ENCODE data around the gene SFRP4.
A peak's percentile ranks its signal among the peaks of the same experiment; 100 is the strongest.
"Not testable (repeated sequence)": the region's sequence is repeated elsewhere in the genome, so short reads cannot be mapped to it uniquely, and the experiment has no call there.

The SFRP4 gene

DNA sequence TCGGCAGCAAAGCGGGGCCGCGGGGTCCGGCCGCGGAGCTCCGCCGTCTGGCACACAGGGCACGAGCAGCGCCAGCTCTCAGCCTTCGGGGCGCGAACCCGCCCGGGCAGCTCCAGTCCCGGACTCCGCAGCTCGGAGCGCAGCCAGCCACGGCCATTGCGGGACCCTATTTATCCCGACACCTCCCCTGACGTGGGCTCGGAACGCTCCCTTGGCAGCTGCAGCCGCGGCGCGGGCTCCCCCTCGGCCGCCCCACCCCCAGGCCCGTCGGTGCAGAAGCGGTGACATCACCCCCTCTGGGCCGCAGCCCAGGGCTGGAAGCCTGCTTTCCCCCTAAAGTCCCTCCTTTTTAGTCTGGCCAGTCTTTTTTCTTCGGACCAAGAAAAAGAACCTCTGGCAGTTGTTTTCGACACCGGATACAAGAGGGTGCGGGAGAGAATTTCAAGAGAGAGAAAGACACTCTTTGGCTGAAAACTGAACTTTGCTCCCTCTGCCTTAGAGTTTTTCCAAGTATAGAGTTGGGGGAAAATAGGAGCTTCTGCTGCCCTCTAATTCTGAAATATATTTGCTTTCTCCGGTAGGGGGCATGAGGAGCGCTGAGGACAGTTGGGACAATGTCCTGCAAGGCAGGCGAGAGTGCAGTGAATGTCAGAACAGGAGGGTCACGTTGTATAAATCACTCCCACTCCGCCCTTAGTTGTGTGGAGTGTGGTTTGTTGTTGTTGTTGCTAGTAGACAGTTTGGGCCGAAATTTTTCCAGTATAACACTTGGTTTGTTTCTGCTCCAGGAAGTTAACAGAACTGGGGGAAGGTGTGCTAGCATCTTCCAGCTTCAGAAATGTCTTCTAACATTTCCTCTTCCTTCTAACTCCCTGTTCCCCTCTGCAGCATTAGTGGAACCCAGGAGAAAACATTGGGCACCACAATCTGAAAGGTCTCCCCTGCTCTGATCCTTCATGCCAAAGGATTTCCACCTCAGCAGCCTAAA, at the start of gene SFRP4:
TSS of gene SFRP4 (minus strand) at position 145 of the 988 bp plus-strand sequence. CDS start 280 bp downstream, outside the sequence.
- peak; percentile 49 to 50 for DNase-seq

DNA sequence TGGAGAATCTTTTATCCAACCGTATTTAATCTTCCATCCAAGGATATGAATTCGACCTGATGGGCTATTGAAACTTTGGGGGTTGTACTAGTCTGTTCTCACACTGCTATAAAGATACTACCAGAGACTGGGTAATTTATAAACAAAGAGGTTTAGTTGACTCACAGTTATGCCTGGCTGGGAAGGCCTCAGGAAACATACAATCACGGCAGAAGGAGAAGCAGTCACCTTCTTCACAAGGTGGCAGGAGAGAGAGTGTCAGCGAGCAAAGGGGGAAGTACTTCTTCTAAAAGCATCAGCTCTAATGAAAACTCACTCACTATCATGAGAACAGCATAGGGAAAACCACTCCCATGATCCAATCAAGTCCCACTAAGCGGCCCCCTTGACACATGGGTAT, 47.6 kb upstream of the SFRP4 start:
- no peak for DNase-seq

DNA sequence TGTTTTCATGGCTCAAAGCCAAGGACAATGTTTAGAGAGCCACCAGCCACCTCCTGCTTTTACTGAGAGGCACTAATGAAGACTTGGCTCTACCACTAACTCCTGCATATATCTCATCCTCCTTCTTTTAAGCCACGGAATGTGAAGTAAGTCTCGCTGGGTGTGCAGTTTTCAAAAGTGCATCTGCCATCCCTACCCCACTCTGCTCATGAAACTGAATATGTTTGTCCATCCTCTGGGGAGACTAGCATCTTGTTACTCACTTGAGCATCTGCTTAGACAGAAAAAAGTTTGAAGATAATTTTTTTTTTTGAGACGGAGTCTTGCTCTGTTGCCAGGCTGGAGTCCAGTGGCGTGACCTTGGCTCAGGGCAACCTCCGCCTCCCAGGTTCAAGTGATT, 44.6 kb upstream of the SFRP4 start:
- DNase-seq = no peak

DNA sequence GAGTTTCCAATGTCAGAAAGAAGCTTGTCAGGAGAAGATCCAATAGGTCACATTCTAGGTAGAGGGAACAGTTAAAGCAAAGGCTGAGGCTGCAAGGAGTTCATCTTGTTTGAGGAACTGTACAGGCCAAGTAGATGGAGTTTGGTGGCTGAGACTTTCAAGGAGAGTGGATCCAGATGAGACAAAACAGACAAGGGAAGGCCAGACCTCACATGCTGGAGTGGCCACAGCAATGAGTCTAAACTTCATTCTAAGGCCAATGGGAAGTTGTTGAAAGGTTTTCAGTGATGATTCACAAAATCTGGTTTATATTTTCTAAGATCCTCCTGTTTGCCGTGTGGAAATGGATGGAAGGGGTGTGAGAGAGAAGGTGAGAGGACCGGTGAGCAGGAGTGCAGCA, 43.9 kb upstream of the SFRP4 start:
- no peak for DNase-seq

DNA sequence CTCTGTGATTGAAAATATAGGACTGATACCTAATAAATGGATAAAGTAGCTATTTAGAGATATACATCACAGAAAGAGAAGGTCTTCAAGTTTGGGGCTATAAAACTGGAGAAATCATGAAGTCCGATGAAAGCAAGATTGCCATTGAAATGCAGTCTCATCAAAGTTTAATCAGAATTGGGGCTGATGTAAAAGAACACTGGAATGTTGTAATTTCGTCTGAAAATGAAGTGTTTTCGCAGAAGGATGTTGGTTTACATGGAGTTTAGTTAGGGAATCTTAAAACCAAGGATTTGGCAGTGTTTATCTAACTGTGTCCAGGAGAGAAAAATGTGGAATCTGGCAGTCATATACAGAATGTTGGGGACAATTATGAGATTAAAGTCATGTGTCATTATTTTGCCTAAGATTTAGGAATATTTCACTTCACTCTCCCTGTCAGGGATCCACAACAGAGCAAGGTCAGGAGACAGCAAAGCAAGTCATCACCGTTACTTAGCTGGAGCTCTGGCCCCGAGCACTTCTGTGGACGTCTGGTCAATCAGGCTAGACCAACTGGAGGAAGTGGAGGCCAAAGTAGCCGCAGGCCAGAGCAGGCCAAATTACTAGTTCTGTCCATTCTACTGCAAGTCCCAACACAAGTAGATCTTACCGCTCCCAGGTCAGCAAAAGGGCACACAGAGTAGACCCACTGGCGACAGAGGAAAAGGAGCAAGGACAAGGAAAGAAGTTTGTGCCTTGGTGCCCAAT, 40.8 kb upstream of the SFRP4 start:
- no peak for DNase-seq

DNA sequence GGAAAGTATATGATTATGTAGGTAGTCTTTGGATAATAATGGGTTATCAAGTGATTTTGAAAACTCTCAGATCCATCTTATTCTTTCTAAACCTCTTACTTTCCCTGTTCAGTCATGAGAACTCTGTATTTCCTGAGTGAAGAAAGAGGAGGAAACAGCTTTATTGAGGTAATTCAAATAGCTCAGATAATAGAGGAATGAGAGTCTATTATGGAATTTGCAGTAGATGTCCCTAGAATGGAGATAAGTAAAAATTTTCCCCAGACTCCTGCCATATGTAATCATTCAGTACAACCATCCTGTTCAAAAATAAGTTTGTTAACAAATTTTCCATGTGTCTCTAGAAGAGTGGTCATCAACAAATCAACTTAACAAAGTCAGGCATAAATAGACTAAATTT, 40.2 kb upstream of the SFRP4 start:
- DNase-seq = no peak

DNA sequence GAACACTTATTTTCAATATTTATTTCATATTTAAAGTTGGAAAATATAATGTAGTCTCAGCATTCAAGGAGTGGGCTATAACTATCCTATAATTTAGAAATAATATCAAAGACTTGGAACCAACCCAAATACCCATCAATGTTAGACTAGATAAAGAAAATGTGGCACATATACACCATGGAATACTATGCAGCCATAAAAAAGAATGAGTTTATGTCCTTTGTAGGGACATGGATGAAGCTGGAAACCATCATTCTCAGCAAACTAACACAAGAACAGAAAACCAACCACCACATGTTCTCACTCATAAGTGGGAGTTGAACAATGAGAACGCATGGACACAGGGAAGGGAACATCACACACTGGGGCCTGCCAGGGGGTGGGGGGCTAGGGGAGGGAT, 37.6 kb upstream of the SFRP4 start:
- DNase-seq = not testable (repeated sequence)

DNA sequence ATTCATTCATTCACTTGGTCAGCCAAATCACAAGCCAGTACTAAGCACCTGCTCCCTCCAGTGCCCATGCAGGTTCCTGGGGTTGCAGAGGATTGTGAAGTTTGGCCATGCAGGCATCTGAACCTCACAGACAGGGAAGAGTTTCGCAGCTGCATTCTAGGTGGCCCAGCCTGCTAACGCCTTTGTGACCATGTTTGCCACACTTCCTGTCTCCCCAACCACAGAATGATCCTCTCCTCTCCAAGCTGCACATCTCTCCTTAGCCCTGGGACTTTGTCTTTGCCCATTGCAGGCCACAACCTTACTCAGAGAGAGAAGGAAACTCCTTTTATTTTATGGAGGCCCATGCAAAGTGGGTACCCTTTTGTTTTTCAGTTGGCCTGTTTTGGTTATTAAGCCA, 35.6 kb upstream of the SFRP4 start:
- no peak for DNase-seq

DNA sequence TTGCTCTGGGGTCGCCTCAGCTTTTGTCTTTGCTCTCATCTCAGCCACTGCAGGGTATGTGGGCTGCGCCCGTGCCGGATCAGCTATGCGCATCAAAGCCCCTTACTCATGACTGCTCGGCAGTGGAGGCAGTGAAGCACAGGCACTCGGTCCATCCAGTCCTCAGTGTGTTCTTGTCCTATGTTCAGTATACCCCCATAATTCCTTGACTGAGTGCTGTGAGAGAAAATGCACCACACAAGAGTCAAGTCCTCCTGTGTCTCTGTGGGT, 31.3 kb upstream of the SFRP4 start:
- DNase-seq = no peak

DNA sequence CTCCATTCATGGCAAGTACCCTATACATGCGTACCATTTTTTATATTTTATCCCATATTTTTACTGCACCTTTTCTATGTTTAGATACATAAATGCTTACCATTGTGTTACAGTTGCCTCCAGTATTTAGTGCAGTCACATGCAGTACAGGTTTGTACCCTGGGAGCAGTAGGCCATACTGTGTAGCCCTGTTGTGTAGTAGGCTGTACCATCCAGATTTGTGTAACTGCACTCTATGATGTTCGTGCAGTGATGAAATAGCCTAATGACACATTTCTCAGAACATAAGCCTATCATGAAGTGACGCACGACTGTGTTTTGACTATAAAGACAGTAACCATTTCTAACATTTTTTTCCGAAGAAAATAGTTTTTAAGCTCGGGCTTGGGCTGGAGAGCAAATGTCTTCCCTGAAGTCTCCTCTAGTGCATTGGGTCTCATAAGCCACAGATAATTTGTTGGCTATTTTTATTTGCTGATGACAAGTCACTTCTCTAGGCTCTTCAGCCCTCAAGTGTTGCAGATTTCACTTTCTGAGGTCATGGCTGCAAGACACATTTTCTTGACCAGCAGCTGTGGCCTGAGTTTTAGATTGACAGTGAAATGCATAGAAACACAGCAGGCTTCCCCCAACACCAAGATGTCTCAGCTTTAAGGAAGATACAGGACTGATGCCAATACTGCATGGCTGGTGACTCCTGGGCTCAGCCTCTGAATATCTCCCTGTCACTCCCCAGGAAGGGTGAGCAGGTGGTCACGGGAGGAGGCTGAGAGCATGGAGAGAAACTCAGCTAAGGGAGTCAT, 30.7 kb upstream of the SFRP4 start:
- no peak for DNase-seq

DNA sequence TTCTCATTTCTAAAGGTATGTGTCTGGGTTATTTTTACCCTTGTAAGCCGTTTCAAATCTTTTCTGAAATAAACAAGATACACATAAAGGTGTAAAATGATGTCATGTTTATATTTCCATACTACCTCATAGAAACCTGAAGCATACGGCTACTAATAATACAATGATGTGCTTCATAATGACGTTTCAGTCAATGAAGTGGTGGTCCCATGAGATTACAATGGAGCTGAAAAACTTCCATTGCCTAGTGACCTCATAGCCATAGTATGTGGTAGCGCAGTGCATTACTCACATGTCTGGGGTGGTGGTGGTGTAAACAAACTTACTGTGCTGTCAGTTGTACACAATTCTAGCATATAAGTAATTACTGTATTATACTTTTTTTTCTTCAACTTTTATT, 28.7 kb upstream of the SFRP4 start:
- no peak for DNase-seq

DNA sequence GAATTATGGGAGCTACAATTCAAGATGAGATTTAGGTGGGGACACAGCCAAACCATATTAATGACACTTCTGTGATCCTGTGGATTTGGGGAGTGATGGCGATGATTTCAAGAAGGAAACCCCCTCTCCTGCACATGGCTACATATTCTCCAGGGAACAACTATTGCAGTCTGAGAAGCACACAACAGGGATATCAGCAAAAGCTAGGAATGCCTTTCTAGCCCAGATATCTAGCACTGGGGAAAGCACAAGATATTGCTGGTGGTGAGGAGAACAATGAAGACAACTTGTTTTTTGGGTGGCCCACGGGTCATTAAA, 28.1 kb upstream of the SFRP4 start:
- no peak for DNase-seq

DNA sequence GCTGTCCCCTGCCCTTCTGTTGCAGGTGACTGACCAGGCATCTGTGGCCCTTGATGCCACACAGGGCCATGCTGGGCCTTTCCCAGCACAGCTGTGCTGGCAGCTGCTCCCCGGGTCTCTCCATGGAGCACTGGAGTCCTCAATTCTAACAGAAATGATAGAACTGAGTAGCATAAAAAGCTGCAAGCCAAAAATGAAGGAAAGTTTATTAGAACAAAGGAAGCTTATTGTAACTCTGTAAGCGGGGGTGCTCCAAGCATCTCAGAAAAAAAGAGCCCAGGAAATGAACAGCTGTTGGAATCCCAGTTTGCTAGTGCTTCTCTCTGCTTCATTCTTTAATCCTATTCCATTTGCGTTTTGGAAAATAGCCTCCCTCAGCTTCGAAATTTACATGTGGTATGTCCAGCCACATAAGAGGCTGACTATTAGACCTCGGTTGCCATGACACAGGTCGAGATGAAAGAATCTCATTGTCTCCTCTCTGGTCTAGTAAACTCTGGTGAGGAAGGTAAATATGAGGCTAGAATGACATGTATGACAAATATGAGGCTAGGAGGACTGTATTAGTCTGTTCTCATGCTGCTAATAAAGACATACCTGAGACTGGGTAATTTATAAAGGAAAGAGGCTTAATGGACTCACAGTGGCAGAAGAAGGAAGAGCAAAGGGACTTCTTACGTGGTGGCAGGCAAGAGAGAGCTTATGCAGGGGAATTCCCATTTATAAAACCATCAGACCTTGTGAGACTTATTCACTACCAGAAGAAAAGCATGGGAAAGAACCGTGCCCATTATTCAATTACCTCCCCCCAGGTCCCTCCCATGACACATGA, 27.5 kb upstream of the SFRP4 start:
- DNase-seq = no peak

DNA sequence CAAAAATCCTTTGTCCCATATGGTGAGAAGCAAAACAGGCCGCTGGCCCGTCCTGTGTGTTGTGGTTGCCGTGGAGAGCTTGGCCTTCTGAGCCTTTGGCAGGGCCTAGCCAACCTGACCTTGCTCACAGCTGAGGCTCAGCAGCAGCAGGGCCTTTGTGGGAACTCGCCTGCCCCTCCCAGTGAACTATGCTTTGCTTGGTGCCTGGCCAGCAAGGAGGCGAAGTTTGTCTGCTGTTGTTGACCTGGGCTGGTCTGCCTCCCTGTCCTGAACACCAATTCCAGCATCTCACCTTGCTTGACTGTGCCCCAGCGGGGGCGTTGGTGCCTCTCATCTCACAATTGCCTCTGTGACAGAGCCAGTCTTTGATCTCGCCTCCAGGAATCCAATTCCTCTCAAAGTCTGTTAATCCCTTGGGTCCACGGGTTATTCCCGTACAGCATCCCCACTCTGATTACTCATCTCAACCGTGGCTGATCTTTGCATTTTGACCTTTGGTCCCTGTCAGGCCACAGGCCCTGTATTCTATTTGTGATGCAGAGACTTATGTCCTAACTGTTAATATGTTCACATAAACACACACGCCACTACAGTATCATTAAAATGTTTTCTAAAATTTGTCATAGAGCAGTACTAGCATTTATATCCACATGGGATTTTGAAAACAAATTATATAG, 26.5 kb upstream of the SFRP4 start:
- DNase-seq = no peak

DNA sequence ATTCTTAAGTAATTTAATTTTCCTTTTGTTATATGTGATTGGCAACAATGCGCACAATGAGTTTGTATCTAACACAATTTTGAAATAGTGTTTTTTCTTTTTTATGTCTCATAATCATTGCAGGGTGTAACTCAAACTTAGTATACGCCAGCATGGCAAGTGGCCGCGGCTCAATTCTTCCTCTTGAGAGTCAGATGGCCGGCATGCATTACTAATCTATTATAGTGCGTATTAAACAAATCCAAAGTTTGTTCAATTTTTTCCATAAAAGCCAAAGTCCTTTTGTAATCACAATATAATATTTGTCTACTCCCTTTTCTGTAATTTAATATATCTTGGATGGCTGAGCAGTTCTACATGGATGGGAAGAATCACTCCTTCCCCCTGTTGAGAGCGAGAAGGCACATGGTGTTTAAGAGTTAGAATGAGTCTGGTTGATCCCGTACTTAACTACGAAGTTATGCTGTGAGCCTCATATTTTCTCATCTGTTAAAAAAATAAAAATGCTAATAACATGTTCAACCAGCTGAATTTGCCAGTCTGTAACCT, 16.5 kb upstream of the SFRP4 start:
- DNase-seq = no peak

DNA sequence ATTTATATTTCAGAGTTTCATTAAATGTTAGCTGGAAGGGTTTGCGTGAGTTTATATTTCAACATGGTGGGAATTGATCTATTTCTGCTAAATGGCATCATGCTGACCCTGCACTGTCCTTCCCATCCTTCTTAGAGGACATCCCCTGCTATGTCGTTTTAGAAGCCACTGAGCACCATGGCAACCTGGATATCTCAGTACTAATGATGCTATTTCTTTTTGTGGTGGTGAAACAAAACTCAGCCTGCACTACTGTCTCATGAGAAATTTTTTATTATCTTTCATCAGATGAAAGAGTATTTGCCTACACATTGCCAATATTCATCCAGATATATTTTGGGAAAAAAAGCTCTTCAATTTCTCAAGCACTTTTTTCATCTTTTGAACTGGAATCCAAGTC, 15.9 kb upstream of the SFRP4 start:
- DNase-seq = no peak

DNA sequence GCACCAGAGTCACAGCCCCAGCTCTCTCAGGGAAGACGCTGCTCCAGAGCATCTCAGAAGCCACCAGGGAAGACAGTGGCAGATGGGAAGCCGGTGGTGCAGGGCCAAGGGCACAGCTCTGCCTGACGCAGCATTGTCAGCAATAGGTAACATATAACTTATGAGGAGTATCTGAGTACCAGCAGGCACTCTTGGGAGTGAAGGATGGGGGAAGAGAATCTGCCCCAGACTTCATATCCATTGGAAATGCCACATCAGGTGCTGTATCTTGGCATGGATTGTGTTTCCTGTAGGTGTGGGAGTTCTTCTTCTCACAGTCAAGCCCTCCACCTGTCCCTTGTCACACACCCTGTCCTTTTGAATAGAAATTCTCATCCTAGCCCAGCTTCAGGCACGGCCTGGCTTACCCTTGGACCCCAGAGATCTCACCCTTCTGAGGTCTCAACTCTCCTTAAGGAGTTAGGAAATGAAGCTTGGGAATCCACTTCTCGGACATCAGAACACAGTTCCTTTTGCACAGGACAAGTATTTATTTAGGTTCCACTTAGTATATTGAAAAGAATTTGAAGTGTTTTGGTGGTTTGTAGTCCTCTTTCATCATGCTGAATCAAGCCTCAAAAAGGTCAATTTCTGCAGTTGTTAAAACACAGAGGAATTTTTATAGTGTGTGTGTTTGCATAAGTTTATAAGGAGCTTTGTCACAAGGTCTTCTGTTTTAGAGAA, 13.8 kb upstream of the SFRP4 start:
- no peak for DNase-seq

DNA sequence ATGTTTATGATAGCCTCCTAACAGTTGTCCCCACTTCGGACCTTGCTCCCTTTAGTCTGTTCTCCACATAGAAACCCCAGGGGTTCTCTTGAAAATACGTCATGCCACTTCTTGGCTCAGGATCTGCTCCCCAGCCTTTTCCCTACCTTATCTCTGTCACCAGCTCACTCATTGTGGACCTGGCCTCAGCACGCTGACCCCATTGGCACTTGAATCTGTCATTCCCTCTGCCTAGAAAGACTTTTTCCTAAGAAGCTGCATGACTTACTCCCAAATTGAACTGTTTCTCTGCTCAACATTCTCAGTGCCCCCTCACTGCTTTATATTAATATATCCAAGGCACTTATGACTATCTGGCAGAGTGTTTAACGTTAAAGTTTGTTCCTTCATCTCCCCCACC, 12.3 kb upstream of the SFRP4 start:
- DNase-seq = no peak

DNA sequence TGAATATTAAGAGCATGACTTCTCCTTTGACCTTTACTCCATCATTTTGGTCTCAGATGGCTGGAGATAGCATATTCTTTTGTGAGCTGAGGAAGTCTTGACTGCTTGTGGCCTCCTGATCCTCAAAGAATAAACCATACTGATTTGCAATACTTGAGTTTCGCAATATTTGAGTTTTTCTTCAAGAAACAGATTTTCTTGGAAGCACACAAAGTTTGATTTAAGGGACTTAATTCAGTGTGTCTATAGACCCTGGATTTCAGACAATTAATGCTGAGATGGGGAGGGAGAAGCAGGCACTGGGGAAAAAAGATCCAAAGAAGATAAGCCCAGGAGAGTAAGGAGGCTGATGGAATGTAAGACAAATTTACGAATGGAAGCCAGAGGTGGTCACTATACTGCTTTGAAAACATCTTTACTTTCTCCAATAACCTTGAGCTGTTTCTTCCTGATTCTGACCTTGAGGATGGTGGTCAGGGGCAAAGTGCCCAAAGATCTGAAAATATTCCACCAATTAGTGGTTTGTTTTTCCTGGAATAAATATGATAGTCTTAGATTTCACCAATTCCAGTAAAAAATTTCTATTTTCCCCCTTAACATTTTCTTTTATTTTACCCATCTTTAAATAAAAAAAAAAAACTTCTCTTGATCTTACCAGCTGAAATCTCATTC, 11.3 kb upstream of the SFRP4 start:
- no peak for DNase-seq

DNA sequence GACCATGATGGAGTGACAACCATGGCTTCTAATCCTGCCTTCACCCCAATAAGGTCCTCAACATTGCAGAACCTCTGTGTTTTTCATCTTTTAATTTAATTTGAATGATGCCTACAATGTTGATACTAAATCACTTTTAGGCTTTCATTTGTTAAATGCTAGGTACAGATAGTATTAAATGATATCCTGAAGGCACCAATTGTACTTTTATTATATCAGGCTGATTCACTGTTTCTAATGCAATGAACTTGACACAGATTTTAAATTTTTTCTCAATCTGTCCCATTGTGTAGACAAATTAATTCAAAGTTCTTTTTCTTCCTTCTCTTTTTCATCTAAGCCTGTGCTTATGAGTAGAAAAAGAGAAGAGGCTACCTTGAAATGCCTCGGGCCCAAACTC, 9.0 kb upstream of the SFRP4 start:
- DNase-seq = no peak

Data from NCI-H1930 (cell line).